ENCODE data around the gene TFG. TPM values are rescaled to one million over a fixed set of nuclear protein-coding genes. Genes with fewer than 3 reads are reported as not detected.
A peak's percentile ranks its signal among the peaks of the same experiment; 100 is the strongest.

TFG gene
- total RNA-seq, 1 donor from 2014 or later = 64.9 TPM

- TF ChIP-seq CTCF (IDR thresholded peaks at IDR 0.05) = no peak
- no peak for DNase-seq (ENCODE audit: low spot score in 2 of 2)
- H3K27me3 ChIP-seq = no peaks in the 10 kb centered on the region
- H3K36me3 ChIP-seq = no peaks in the 10 kb centered on the region
- no peak overlapping the region for H3K27ac ChIP-seq
- H3K4me3 ChIP-seq = no peak overlapping the region
- intact Hi-C loops (cut with DNase I) = no loop called here
- no peaks in the 10 kb centered on the region for H3K9me3 ChIP-seq
- H3K4me1 ChIP-seq = no peaks in the 10 kb centered on the region
Observed at GRCh38 chr3:100681496-100681895, 27.8 kb upstream of the TFG start.

- peak overlapping the region in 1 of 2 donors; percentile 11 for H3K4me3 ChIP-seq
- no peaks in the 10 kb centered on the region for H3K27me3 ChIP-seq
- H3K4me1 ChIP-seq = no peaks in the 10 kb centered on the region
- no peak for DNase-seq (ENCODE audit: low spot score in 2 of 2)
- H3K36me3 ChIP-seq = no peaks in the 10 kb centered on the region
- H3K9me3 ChIP-seq = no peaks in the 10 kb centered on the region
- TF ChIP-seq CTCF (IDR thresholded peaks at IDR 0.05) = no peak
- intact Hi-C loops (cut with DNase I) = no loop called here
- no peak overlapping the region for H3K27ac ChIP-seq
Observed at GRCh38 chr3:100682056-100682853, 27.0 kb upstream of the TFG start.

- H3K4me3 ChIP-seq = peak overlapping the region in 1 of 2 donors; percentile 11
Observed at GRCh38 chr3:100682854-100683760, 26.2 kb upstream of the TFG start.

GRCh38 chr3:100693225-100693624, 16.1 kb upstream of the TFG start:
- Histone ChIP-seq H3K27ac (no peak overlapping the region), H3K27me3 (no peaks in the 10 kb centered on the region), H3K36me3 (no peaks in the 10 kb centered on the region), H3K4me3 (no peak overlapping the region), H3K9me3 (no peaks in the 10 kb centered on the region), H3K4me1 (no peaks in the 10 kb centered on the region)
- TF ChIP-seq CTCF (IDR thresholded peaks at IDR 0.05) = no peak
- intact Hi-C loops (cut with DNase I) = no loop called here
- DNase-seq (ENCODE audit: low spot score in 2 of 2) = no peak

More at GRCh38 chr3:100682854-100683760, 26.2 kb upstream of the TFG start:
- H3K9me3 ChIP-seq = no peaks in the 10 kb centered on the region
- no peak for DNase-seq (ENCODE audit: low spot score in 2 of 2)
- no peak for TF ChIP-seq CTCF (IDR thresholded peaks at IDR 0.05)
- H3K4me1 ChIP-seq = no peaks in the 10 kb centered on the region
- intact Hi-C loops (cut with DNase I) = no loop called here
- H3K27ac ChIP-seq = no peak overlapping the region
- no peaks in the 10 kb centered on the region for H3K36me3 ChIP-seq
- H3K27me3 ChIP-seq = no peaks in the 10 kb centered on the region

GRCh38 chr3:100695696-100696095, 13.6 kb upstream of the TFG start:
- H3K27me3 ChIP-seq = no peaks in the 10 kb centered on the region
- no peaks in the 10 kb centered on the region for H3K4me1 ChIP-seq
- no peaks in the 10 kb centered on the region for H3K9me3 ChIP-seq
- no peak overlapping the region for H3K4me3 ChIP-seq
- no peak for DNase-seq (ENCODE audit: low spot score in 2 of 2)
- intact Hi-C loops (cut with DNase I) = no loop called here
- TF ChIP-seq CTCF (IDR thresholded peaks at IDR 0.05) = no peak
- no peaks in the 10 kb centered on the region for H3K36me3 ChIP-seq
- H3K27ac ChIP-seq = no peak overlapping the region

Measured in ascending aorta (tissue), 2 donors.